Duodenal mucosa (tissue), 2 donors: Measurements from ENCODE around the gene CFAP161.

ENCODE experiments used
- H3K27ac ChIP-seq: one replicate; pipeline ENCODE4 v1.7.0; 2013; ENCODE audit warnings: low read depth, low read length
- H3K27me3 ChIP-seq, 2 donors: one replicate each; pipeline ENCODE4 v1.7.0; 2013; ENCODE audit warnings: low read length in 2 of 2, control low read depth in 1 of 2; ENCODE audit not compliant: insufficient read depth in 2 of 2, control insufficient read depth in 1 of 2
- H3K36me3 ChIP-seq, 2 donors: one replicate each; pipeline ENCODE4 v1.7.0; 2013; ENCODE audit warnings: low read length in 2 of 2, control low read depth in 1 of 2; ENCODE audit not compliant: insufficient read depth in 2 of 2, control insufficient read depth in 1 of 2
- H3K4me1 ChIP-seq, 2 donors: one replicate each; pipeline ENCODE4 v1.7.0; 2013; ENCODE audit warnings: low read length in 2 of 2, control low read depth in 1 of 2; ENCODE audit not compliant: insufficient read depth in 2 of 2, control insufficient read depth in 1 of 2
- H3K4me3 ChIP-seq, 2 donors: one replicate each; pipeline ENCODE4 v1.7.0; 2013; ENCODE audit warnings: low read length in 2 of 2, low read depth in 1 of 2
- H3K9ac ChIP-seq, 2 donors: one replicate each; pipeline ENCODE4 v1.7.0; 2013; ENCODE audit warnings: low read length in 2 of 2, low read depth in 1 of 2
- H3K9me3 ChIP-seq, 2 donors: one replicate each; pipeline ENCODE4 v1.7.0; 2013; ENCODE audit warnings: low read length in 2 of 2, control low read depth in 1 of 2; ENCODE audit not compliant: control insufficient read depth in 1 of 2

CFAP161 gene

GRCh38 chr15:81181220-81181619 lies 47.1 kb downstream of the CFAP161 start:
- H3K9me3 ChIP-seq, result no peaks in the 10 kb centered on the region
- no peak overlapping the region for H3K4me3 ChIP-seq
- H3K27ac ChIP-seq, result no peak overlapping the region
- H3K9ac ChIP-seq, result no peak overlapping the region
- H3K27me3 ChIP-seq, result peaks cover 5 to 15% of the 10 kb centered on the region in 2 donors
- no peaks in the 10 kb centered on the region for H3K36me3 ChIP-seq
- H3K4me1 ChIP-seq, result no peaks in the 10 kb centered on the region

GRCh38 chr15:81182031-81182755 lies 48.1 kb downstream of the CFAP161 start:
- H3K27me3 ChIP-seq, result peaks cover 5 to 15% of the 10 kb centered on the region in 2 donors
- no peak overlapping the region for H3K9ac ChIP-seq
- H3K27ac ChIP-seq, result no peak overlapping the region
- no peaks in the 10 kb centered on the region for H3K9me3 ChIP-seq
- H3K4me3 ChIP-seq, result no peak overlapping the region
- H3K36me3 ChIP-seq, result no peaks in the 10 kb centered on the region
- no peaks in the 10 kb centered on the region for H3K4me1 ChIP-seq

- Histone ChIP-seq H3K27ac (no peak overlapping the region), H3K4me1 (no peaks in the 10 kb centered on the region), H3K4me3 (peak overlapping the region; percentile 24 to 40), H3K9ac (no peak overlapping the region), H3K27me3 (peaks cover 5 to 15% of the 10 kb centered on the region in 2 donors), H3K9me3 (no peaks in the 10 kb centered on the region), H3K36me3 (no peaks in the 10 kb centered on the region)
Measured at GRCh38 chr15:81182756-81183438, 48.8 kb downstream of the CFAP161 start.

GRCh38 chr15:81183439-81183775 lies 49.3 kb downstream of the CFAP161 start:
- H3K9ac ChIP-seq, result no peak overlapping the region
- H3K4me1 ChIP-seq, result no peaks in the 10 kb centered on the region
- H3K36me3 ChIP-seq, result no peaks in the 10 kb centered on the region
- H3K9me3 ChIP-seq, result no peaks in the 10 kb centered on the region
- H3K4me3 ChIP-seq, result peak overlapping the region in 1 of 2 donors; percentile 24
- H3K27ac ChIP-seq, result no peak overlapping the region
- peaks cover 5 to 15% of the 10 kb centered on the region in 2 donors for H3K27me3 ChIP-seq

GRCh38 chr15:81184188-81184587 lies 50.1 kb downstream of the CFAP161 start:
- Histone ChIP-seq H3K9me3 (no peaks in the 10 kb centered on the region), H3K27ac (no peak overlapping the region), H3K9ac (no peak overlapping the region), H3K27me3 (peaks cover 5 to 15% of the 10 kb centered on the region in 2 donors), H3K36me3 (no peaks in the 10 kb centered on the region), H3K4me3 (no peak overlapping the region), H3K4me1 (no peaks in the 10 kb centered on the region)

- no peak overlapping the region for H3K27ac ChIP-seq
- no peak overlapping the region for H3K4me3 ChIP-seq
- H3K9ac ChIP-seq, result no peak overlapping the region
- no peaks in the 10 kb centered on the region for H3K9me3 ChIP-seq
- peaks cover 5 to 15% of the 10 kb centered on the region in 2 donors for H3K27me3 ChIP-seq
- H3K4me1 ChIP-seq, result no peaks in the 10 kb centered on the region
- H3K36me3 ChIP-seq, result no peaks in the 10 kb centered on the region
Measured at GRCh38 chr15:81185631-81186295, 51.7 kb downstream of the CFAP161 start.

- H3K27me3 ChIP-seq, result peaks cover 0 to 6% of the 10 kb centered on the region in 2 donors
- no peak overlapping the region for H3K4me3 ChIP-seq
- no peaks in the 10 kb centered on the region for H3K4me1 ChIP-seq
- no peak overlapping the region for H3K27ac ChIP-seq
- H3K9ac ChIP-seq, result no peak overlapping the region
- no peaks in the 10 kb centered on the region for H3K36me3 ChIP-seq
- H3K9me3 ChIP-seq, result no peaks in the 10 kb centered on the region
Measured at GRCh38 chr15:81188354-81188753, 54.3 kb downstream of the CFAP161 start.

GRCh38 chr15:81189583-81190283 lies 55.7 kb downstream of the CFAP161 start:
- Histone ChIP-seq H3K9me3 (no peaks in the 10 kb centered on the region), H3K27ac (no peak overlapping the region), H3K4me1 (no peaks in the 10 kb centered on the region), H3K36me3 (no peaks in the 10 kb centered on the region), H3K4me3 (no peak overlapping the region), H3K9ac (no peak overlapping the region), H3K27me3 (no peaks in the 10 kb centered on the region)

- Histone ChIP-seq H3K4me3 (no peak overlapping the region), H3K27me3 (no peaks in the 10 kb centered on the region), H3K9ac (no peak overlapping the region), H3K27ac (no peak overlapping the region), H3K4me1 (no peaks in the 10 kb centered on the region), H3K9me3 (no peaks in the 10 kb centered on the region), H3K36me3 (no peaks in the 10 kb centered on the region)
Measured at GRCh38 chr15:81190922-81191507, 56.9 kb downstream of the CFAP161 start.
